Kidney epithelial cell (primary cell): ENCODE data around the gene HCK. TPM values are rescaled to one million over a fixed set of nuclear protein-coding genes. Genes with fewer than 3 reads are reported as not detected.

Source experiments
- DNase-seq: peaks from one replicate; pipeline ENCODE4 v3.0.0-alpha.2; 2010; ENCODE audit warnings: low read depth
- H3K27me3 ChIP-seq: 2 replicates; pipeline ENCODE4 v1.6.0; 2011; ENCODE audit warnings: low read length; ENCODE audit not compliant: control insufficient read depth, insufficient read depth
- H3K36me3 ChIP-seq: 2 replicates; pipeline ENCODE4 v1.5.1; 2011; ENCODE audit warnings: low read length; ENCODE audit not compliant: control insufficient read depth, insufficient read depth
- H3K4me3 ChIP-seq: 2 replicates; pipeline ENCODE4 v1.5.1; 2011; ENCODE audit warnings: low read depth, mild to moderate bottlenecking, control low read depth, low read length
- CTCF ChIP-seq: IDR thresholded peaks from 2 replicates; pipeline ENCODE4 v1.5.1; 2011; ENCODE audit warnings: mild to moderate bottlenecking, moderate library complexity, low read length, control low read depth, inconsistent platforms; ENCODE audit not compliant: insufficient read depth, poor library complexity, severe bottlenecking
- total RNA-seq: library from RNA; depleted of rRNA; stranded (reverse); fragments of >200 nt; gene quantifications from 2 replicates; pipeline ENCODE4 v1.2.3, GENCODE V29; 2015

The HCK gene
- total RNA-seq, 1 donor from 2014 or later, result 0.17 TPM

DNA sequence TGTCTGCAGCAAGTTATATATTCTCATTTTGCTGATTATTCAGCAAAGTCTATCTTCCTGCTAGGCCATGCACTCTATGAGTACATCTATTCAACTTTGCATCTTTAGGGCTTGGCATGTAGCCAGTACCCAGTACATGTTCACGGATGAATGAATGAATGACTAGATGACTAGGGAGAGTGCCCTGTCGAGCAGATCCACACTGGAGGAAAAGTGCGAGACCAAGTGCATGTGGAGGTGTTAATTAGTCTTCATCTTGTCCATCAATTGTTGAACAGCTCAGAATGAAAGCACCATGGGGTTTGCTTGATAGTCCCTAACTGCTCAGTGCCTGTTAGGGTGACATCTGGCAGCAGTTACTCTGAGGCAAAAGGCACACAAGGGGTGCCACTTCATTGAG, 87.9 kb downstream of the HCK start:
- Histone ChIP-seq H3K4me3 (no peak overlapping the region), H3K36me3 (peaks cover 4% of the 10 kb centered on the region), H3K27me3 (no peaks in the 10 kb centered on the region)
- no peak for DNase-seq
- no peak for TF ChIP-seq CTCF

DNA sequence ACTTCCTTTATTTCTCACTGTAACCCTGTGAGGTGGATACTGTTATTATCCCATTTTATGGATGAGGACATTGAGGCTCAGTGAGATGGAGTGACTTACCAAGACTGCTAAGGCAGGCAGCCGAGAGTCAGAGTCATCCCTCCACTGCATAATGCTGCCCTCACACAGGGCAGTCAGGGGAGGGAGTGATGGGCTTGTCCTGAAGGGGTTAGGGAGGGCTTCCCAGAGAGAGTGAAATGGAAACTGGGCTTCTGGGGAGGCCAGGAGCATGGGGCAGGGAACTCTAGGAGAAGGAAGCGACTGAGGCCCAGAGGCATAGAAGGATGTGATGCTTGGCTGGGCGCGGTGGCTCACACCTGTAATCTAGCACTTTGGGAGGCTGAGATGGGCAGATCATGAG, 88.6 kb downstream of the HCK start:
- DNase-seq, result no peak
- Histone ChIP-seq H3K27me3 (no peaks in the 10 kb centered on the region), H3K36me3 (peaks cover 4% of the 10 kb centered on the region), H3K4me3 (no peak overlapping the region)
- no peak for TF ChIP-seq CTCF

DNA sequence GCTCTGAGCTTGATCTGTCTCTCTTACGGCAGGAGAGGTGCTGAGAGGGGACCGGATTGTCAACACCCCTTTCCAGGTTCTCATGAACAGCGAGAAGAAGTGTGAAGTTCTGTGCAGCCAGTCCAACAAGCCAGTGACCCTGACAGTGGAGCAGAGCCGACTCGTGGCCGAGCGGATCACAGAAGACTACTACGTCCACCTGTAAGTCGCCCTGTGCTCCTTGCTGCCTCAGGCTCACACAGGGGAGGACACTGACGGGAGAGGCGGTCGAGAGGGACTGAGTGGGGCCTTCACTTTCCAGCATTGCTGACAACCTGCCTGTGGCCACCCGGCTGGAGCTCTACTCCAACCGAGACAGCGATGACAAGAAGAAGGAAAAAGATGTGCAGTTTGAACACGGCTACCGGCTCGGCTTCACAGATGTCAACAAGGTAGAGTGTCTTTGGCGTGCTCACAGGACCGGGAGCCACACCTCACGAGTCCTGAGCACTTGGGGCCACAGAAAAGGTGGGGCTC, 89.5 kb downstream of the HCK start:
- no peak for DNase-seq
- H3K27me3 ChIP-seq, result no peaks in the 10 kb centered on the region
- H3K4me3 ChIP-seq, result no peak overlapping the region
- TF ChIP-seq CTCF, result no peak
- H3K36me3 ChIP-seq, result peaks cover 4% of the 10 kb centered on the region

GRCh38 chr20:32142088-32142487, 90.0 kb downstream of the HCK start:
- Histone ChIP-seq H3K4me3 (no peak overlapping the region), H3K27me3 (no peaks in the 10 kb centered on the region), H3K36me3 (peaks cover 4% of the 10 kb centered on the region)
- no peak for TF ChIP-seq CTCF
- DNase-seq, result no peak

DNA sequence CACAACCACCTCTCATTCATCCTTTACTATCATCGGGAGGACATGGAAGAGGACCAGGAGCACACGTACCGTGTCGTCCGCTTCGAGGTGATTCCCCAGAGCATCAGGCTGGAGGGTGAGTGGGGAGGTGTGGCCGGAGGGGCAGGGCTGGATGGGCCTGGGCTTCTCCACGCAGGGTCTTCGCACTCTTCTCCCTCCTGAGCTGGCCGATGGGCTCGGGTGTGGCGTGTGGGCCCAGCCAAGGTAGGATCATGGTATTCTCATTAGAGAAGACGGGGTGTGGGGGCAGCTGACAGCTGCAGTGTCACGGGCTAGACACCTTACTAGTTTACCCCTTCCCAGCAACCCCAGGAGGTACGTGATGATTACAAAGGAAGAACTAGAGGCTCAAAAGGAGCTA, 90.9 kb downstream of the HCK start:
- H3K4me3 ChIP-seq, result no peak overlapping the region
- H3K36me3 ChIP-seq, result peaks cover 4% of the 10 kb centered on the region
- no peaks in the 10 kb centered on the region for H3K27me3 ChIP-seq
- no peak for TF ChIP-seq CTCF
- no peak for DNase-seq

DNA sequence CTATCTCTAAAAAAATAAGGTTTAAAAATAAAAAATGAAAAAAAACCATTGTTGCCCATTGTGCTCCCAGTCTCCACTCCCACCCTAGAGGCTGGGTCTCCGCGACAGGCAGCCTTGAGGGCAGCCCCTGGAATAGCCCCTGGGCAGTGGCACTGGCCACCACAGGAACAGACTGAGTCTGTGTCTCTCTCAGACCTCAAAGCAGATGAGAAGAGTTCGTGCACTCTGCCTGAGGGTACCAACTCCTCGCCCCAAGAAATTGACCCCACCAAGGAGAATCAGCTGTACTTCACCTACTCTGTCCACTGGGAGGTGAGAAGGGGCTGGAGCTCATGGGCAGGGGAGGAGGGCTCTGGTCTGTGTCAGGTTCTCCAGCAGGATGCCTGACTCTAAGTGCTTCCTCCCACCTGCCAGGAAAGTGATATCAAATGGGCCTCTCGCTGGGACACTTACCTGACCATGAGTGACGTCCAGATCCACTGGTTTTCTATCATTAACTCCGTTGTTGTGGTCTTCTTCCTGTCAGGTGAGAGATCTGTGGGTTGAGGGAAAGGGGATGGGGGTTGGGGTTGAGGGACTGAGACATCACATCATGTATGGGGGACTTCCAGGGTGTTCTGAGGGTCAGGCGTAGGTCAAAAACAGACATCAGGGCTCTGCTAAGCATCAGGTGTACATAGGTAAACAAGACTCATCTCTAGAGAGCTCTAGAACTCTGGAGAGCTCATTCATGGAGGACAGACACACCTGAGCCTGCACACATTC, 93.0 kb downstream of the HCK start:
- no peak for TF ChIP-seq CTCF
- peaks cover 4% of the 10 kb centered on the region for H3K36me3 ChIP-seq

More for the DNA sequence above, 93.0 kb downstream of the HCK start:
- DNase-seq, result no peak
- Histone ChIP-seq H3K4me3 (no peak overlapping the region), H3K27me3 (no peaks in the 10 kb centered on the region)
